B cell (primary cell): Measurements from ENCODE around the gene THRB. TPM values are rescaled to one million over a fixed set of nuclear protein-coding genes. Genes with fewer than 3 reads are reported as not detected.

Experiments
- ATAC-seq: fragments of 200-7000 bp; cut with Tn5 transposase; one replicate; pipeline ENCODE4 v1.10.0; 2021; ENCODE audit warnings: low read depth, mild to moderate bottlenecking, moderate number of reproducible peaks, moderate library complexity
- CTCF ChIA-PET: fragments of 350-600 bp; sonication (Branson Sonifier 250); formaldehyde crosslinking; loops from one replicate; lab custom pipeline; 2021; ENCODE audit warnings: antibody characterized with exemption, inconsistent platforms; lab: Charles Lee
- POLR2A ChIA-PET: fragments of 350-600 bp; sonication (Branson Sonifier 250); formaldehyde crosslinking; loops from one replicate; lab custom pipeline; 2021; ENCODE audit warnings: antibody characterized with exemption; lab: Charles Lee
- DNase-seq: peaks from one replicate; pipeline ENCODE4 v3.0.0; 2013
- H2AFZ ChIP-seq: 2 replicates; pipeline ENCODE4 v1.6.1; 2012; ENCODE audit warnings: mild to moderate bottlenecking, low read depth, low read length; ENCODE audit not compliant: insufficient read depth, poor library complexity, severe bottlenecking
- H3K27ac ChIP-seq, 2 donors: 1 replicate in 1 of 2; 2 replicates in 1 of 2; pipeline ENCODE4 v1.5.1; 2012 to 2013; ENCODE audit warnings: low read length in 2 of 2, mild to moderate bottlenecking in 2 of 2, moderate library complexity in 1 of 2
- H3K27me3 ChIP-seq, 4 experiments: fragments of 200-600 bp in 1 of 4; sonication (generic) in 1 of 4; replicated peaks in 1 of 4; 1 replicate in 2 of 4; 2 replicates in 2 of 4; pipeline versions ENCODE4 v1.6.1 to v1.7.0; 2013 to 2016; ENCODE audit warnings: low read length in 3 of 4, mild to moderate bottlenecking in 2 of 4, mixed read lengths in 1 of 4, moderate library complexity in 1 of 4; ENCODE audit not compliant: insufficient read depth in 4 of 4, control insufficient read depth in 3 of 4; ENCODE audit errors: control extremely low read depth in 1 of 4
- H3K36me3 ChIP-seq, 2 experiments: replicated peaks in 1 of 2; 1 replicate in 1 of 2; 2 replicates in 1 of 2; pipeline versions ENCODE4 v1.6.1 to v1.7.1; 2013; ENCODE audit warnings: low read length in 1 of 2; ENCODE audit not compliant: insufficient read depth in 2 of 2, control insufficient read depth in 1 of 2; ENCODE audit errors: control extremely low read depth in 1 of 2, extremely low read depth in 1 of 2
- H3K4me1 ChIP-seq, 2 donors: fragments of 200-600 bp in 1 of 2; sonication (generic) in 1 of 2; 1 replicate in 1 of 2; 2 replicates in 1 of 2; pipeline versions ENCODE4 v1.5.1 to v1.6.1; 2013 to 2017; ENCODE audit warnings: low read length in 2 of 2; ENCODE audit not compliant: control insufficient read depth in 2 of 2, insufficient read depth in 2 of 2
- H3K4me2 ChIP-seq: replicated peaks from 2 replicates; pipeline ENCODE3; 2012; ENCODE audit warnings: mild to moderate bottlenecking, low read depth, low read length; ENCODE audit not compliant: poor library complexity, severe bottlenecking
- H3K4me3 ChIP-seq, 5 experiments: fragments of 200-600 bp in 1 of 5; sonication (generic) in 1 of 5; 1 replicate in 3 of 5; 2 replicates in 2 of 5; pipeline versions ENCODE4 v1.5.1 to v1.7.0; 2011 to 2016; ENCODE audit warnings: low read length in 4 of 5, mild to moderate bottlenecking in 4 of 5, low read depth in 2 of 5, control low read depth in 1 of 5, moderate library complexity in 1 of 5; ENCODE audit not compliant: insufficient read depth in 1 of 5; ENCODE audit errors: control extremely low read depth in 1 of 5, extremely low read depth in 1 of 5
- H3K79me2 ChIP-seq: fragments of 200-600 bp; sonication (generic); one replicate; pipeline ENCODE4 v1.6.0; 2016; ENCODE audit warnings: low read length; ENCODE audit not compliant: control insufficient read depth, insufficient read depth
- H3K9ac ChIP-seq: fragments of 200-600 bp; sonication (generic); 2 replicates; pipeline ENCODE4 v1.6.1; 2017; ENCODE audit warnings: mild to moderate bottlenecking, low read length, moderate library complexity
- H3K9me3 ChIP-seq, 3 donors: one replicate each; pipeline versions ENCODE4 v1.6.1 to v1.7.1; 2013; ENCODE audit warnings: low read length in 2 of 3; ENCODE audit not compliant: control insufficient read depth in 2 of 3, insufficient read depth in 1 of 3; ENCODE audit errors: control extremely low read depth in 1 of 3
- H4K20me1 ChIP-seq: 2 replicates; pipeline ENCODE4 v1.6.0; 2012; ENCODE audit warnings: mild to moderate bottlenecking, low read length; ENCODE audit not compliant: insufficient read depth, control insufficient read depth, poor library complexity, severe bottlenecking
- H3K27ac Mint-ChIP-seq: one replicate; pipeline ENCODE4 v1.8.0; 2021; ENCODE audit warnings: mixed read lengths
- H3K27me3 Mint-ChIP-seq: one replicate; pipeline ENCODE4 v1.8.0; 2021; ENCODE audit warnings: mixed read lengths
- H3K4me1 Mint-ChIP-seq: one replicate; pipeline ENCODE4 v1.8.0; 2021; ENCODE audit warnings: mixed read lengths
- H3K4me3 Mint-ChIP-seq: one replicate; pipeline ENCODE4 v1.8.0; 2021; ENCODE audit warnings: mixed read lengths
- H3K9me3 Mint-ChIP-seq: one replicate; pipeline ENCODE4 v1.8.0; 2022; ENCODE audit warnings: mixed read lengths; ENCODE audit not compliant: insufficient read depth
- EZH2 ChIP-seq: IDR thresholded peaks from 2 replicates; pipeline ENCODE4 v1.6.1; 2012; ENCODE audit warnings: borderline replicate concordance, low read depth, mild to moderate bottlenecking, moderate library complexity, low read length; ENCODE audit not compliant: insufficient read depth, poor library complexity, severe bottlenecking
- WGBS: methylation state at CpG from one replicate; pipeline ENCODE4 v1.1.5; 2013; ENCODE audit warnings: missing lambda C conversion rate; ENCODE audit not compliant: insufficient coverage; 5-methylcytosine and 5-hydroxymethylcytosine counted together
- intact Hi-C: fragments of 100-400 bp; cut with micrococcal nuclease; formaldehyde crosslinking; loops from one replicate; pipeline ENCODE4 v1.10.0; 2022
- polyA plus RNA-seq: library from polyadenylated mRNA; depleted of rRNA; stranded (reverse); fragments of >200 nt; gene quantifications from 2 replicates; pipeline ENCODE4 v1.2.3, GENCODE V29; 2012
- total RNA-seq, 2 donors: library from RNA; stranded (reverse); fragments of 120-200 nt in 1 of 2; gene quantifications; 1 replicate in 1 of 2; 2 replicates in 1 of 2; pipeline versions ENCODE4 v1.2.3 to v1.2.4, GENCODE V29; 2013 to 2022
- TF ChIP-seq, protein P1 (sequence below): fragments of 200-600 bp; IDR thresholded peaks from one replicate; pipeline ENCODE4 v1.8.0; 2022; ENCODE audit warnings: antibody characterized with exemption, mild to moderate bottlenecking

THRB gene
- total and polyA plus RNA-seq, 2 donors (not counting 1 experiment from before 2014, with no cell fraction given), result 0.86 to 1.8 TPM

DNA sequence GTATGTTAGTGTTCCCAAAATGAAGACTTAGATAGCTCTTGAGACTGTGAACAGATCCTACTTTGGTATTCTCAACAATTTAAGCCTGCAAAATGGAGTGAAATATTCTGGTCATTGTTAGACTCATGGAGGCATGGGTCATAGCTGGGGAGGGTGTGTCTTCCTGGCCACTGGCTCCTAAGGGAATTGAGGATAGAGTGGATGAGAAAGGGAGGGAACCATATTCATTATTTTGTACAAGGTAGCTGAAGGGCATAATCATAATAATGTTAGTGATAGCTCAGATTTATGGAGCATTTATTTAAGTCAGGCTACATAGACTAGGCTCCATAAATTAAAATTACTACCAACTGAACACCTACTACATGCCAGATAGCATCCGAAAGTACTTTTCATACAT lies 295.9 kb downstream of the THRB start:
- CTCF ChIA-PET, result interaction anchor here (0.5 kb wide), 1 partner anchor 15 kb away, joined by 4 read pairs; no protein-coding TSS in a partner anchor
- intact Hi-C loops, result no loop called here
- Histone ChIP-seq H3K27me3 (no peaks in the 10 kb centered on the region), H3K9ac (no peak overlapping the region), H3K36me3 (no peaks in the 10 kb centered on the region), H2AFZ (no peak overlapping the region), H3K9me3 (peaks cover 0 to 4% (median 0%) of the 10 kb centered on the region in 3 donors), H3K4me3 (no peak overlapping the region), H3K79me2 (no peaks in the 10 kb centered on the region), H3K4me1 (no peaks in the 10 kb centered on the region), H3K27ac (no peak overlapping the region), H3K4me2 (no peak overlapping the region), H4K20me1 (no peaks in the 10 kb centered on the region)
- Mint-ChIP-seq H3K4me1 (no peaks in the 10 kb centered on the region), H3K9me3 (no peaks in the 10 kb centered on the region), H3K27ac (no peak overlapping the region), H3K4me3 (no peak overlapping the region), H3K27me3 (peaks cover 12% of the 10 kb centered on the region)
- POLR2A ChIA-PET, result no interaction called here
- WGBS, result 100% methylated on average over 1 of the region's 1 CpG
- no peak for DNase-seq
- ATAC-seq, result no peak
- TF ChIP-seq EZH2, result no peak
- TF ChIP-seq, protein P1, sequence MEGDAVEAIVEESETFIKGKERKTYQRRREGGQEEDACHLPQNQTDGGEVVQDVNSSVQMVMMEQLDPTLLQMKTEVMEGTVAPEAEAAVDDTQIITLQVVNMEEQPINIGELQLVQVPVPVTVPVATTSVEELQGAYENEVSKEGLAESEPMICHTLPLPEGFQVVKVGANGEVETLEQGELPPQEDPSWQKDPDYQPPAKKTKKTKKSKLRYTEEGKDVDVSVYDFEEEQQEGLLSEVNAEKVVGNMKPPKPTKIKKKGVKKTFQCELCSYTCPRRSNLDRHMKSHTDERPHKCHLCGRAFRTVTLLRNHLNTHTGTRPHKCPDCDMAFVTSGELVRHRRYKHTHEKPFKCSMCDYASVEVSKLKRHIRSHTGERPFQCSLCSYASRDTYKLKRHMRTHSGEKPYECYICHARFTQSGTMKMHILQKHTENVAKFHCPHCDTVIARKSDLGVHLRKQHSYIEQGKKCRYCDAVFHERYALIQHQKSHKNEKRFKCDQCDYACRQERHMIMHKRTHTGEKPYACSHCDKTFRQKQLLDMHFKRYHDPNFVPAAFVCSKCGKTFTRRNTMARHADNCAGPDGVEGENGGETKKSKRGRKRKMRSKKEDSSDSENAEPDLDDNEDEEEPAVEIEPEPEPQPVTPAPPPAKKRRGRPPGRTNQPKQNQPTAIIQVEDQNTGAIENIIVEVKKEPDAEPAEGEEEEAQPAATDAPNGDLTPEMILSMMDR, result no peak

DNA sequence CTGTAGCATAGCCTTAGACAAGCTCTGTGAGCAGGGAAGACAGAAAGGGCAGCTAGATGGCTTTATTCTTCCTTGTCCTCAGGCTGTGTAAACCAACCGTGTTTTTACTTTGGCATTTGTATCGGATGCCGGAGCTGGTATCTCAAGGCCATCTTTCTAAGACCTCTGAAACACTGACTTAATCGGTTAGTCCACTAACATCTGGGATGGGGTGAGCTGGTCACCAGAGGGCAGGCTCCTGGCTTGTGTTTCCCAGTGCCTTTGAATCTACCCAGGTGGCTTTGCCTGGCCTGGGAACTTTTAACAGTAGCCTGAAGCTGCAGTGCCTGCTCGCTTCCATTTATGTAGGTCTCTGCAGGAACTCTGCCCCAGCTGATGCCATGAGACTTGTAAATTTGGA lies 296.8 kb downstream of the THRB start:
- DNase-seq (no peak), ATAC-seq (no peak)
- TF ChIP-seq EZH2, result no peak
- TF ChIP-seq, protein P1, result no peak
- Histone ChIP-seq H3K4me3 (no peak overlapping the region), H3K4me2 (no peak overlapping the region), H3K27me3 (no peaks in the 10 kb centered on the region), H2AFZ (no peak overlapping the region), H3K79me2 (no peaks in the 10 kb centered on the region), H3K27ac (no peak overlapping the region), H3K9ac (no peak overlapping the region), H4K20me1 (no peaks in the 10 kb centered on the region), H3K4me1 (no peaks in the 10 kb centered on the region), H3K36me3 (no peaks in the 10 kb centered on the region), H3K9me3 (no peaks in the 10 kb centered on the region)
- intact Hi-C loops, result no loop called here
- CTCF ChIA-PET, result no interaction called here
- H3K9me3 Mint-ChIP-seq, result no peaks in the 10 kb centered on the region
- no peak overlapping the region for H3K27ac Mint-ChIP-seq
- no peak overlapping the region for H3K4me3 Mint-ChIP-seq
- POLR2A ChIA-PET, result no interaction called here
- H3K27me3 Mint-ChIP-seq, result peaks cover 12% of the 10 kb centered on the region
- H3K4me1 Mint-ChIP-seq, result no peaks in the 10 kb centered on the region
- 98% methylated on average over 5 of the region's 5 CpGs for WGBS
